K562 (cell line): Measurements from ENCODE around the gene SH3BGRL3. TPM values are rescaled to one million over a fixed set of nuclear protein-coding genes. Genes with fewer than 3 reads are reported as not detected.

Experiments used
- AFF4 ChIP-seq: sonication (generic); formaldehyde crosslinking; IDR thresholded peaks from 2 replicates; pipeline ENCODE4 v1.8.0; 2023; ENCODE audit warnings: mild to moderate bottlenecking, missing genetic modification reagents
- BRD4 ChIP-seq: fragments of 200-600 bp; sonication (generic); IDR thresholded peaks from 2 replicates; pipeline ENCODE4 v1.6.1; 2017; ENCODE audit warnings: inconsistent platforms
- C11orf30 ChIP-seq: fragments of 450-650 bp; IDR thresholded peaks from 2 replicates; pipeline ENCODE4 v1.6.1; 2016; ENCODE audit warnings: low read depth, mild to moderate bottlenecking
- E2F1 ChIP-seq: sonication (generic); formaldehyde crosslinking; IDR thresholded peaks from 2 replicates; pipeline ENCODE4 v1.8.1; 2023; ENCODE audit warnings: mild to moderate bottlenecking, missing genetic modification reagents, moderate library complexity
- MYNN ChIP-seq, 2 experiments: sonication (generic); formaldehyde crosslinking in 1 of 2; IDR thresholded peaks; 2 replicates each; pipeline versions ENCODE4 v1.5.0 to v1.6.1; 2016 to 2020; ENCODE audit warnings: antibody characterized with exemption in 1 of 2, missing genetic modification reagents in 1 of 2
- NCOA2 ChIP-seq, 2 experiments: fragments of 450-650 bp; IDR thresholded peaks; 2 replicates each; pipeline ENCODE4 v1.6.1; 2018; ENCODE audit warnings: mild to moderate bottlenecking in 2 of 2, moderate library complexity in 1 of 2; ENCODE audit not compliant: partially characterized antibody in 2 of 2
- RFX1 ChIP-seq: fragments of 450-650 bp; IDR thresholded peaks from 2 replicates; pipeline ENCODE4 v1.6.1; 2016; ENCODE audit warnings: mild to moderate bottlenecking, moderate library complexity
- RHOXF2B ChIP-seq: fragments of 250-450 bp; sonication (Bioruptor Pico); conservative IDR thresholded peaks from 2 replicates; pipeline ENCODE4 v1.5.1; 2021
- SFPQ ChIP-seq: fragments of 200-400 bp; formaldehyde crosslinking; IDR thresholded peaks from 2 replicates; pipeline ENCODE4 v1.6.1; 2017; ENCODE audit warnings: mild to moderate bottlenecking, low read depth, low read length, moderate library complexity
- STAG1 ChIP-seq: sonication (generic); formaldehyde crosslinking; IDR thresholded peaks from 2 replicates; pipeline ENCODE4 v1.5.0; 2020; ENCODE audit warnings: missing genetic modification reagents, borderline replicate concordance
- TSHZ1 ChIP-seq: fragments of 250-450 bp; sonication (Bioruptor Pico); IDR thresholded peaks from 2 replicates; pipeline ENCODE4 v1.4.0; 2020; ENCODE audit warnings: mild to moderate bottlenecking, moderate library complexity
- ZNF140 ChIP-seq: fragments of 250-450 bp; sonication (Bioruptor Pico); IDR thresholded peaks from 2 replicates; pipeline ENCODE4 v1.8.0; 2021; ENCODE audit warnings: moderate library complexity, mild to moderate bottlenecking, inconsistent platforms
- ZNF347 ChIP-seq: fragments of 450-650 bp; formaldehyde crosslinking; IDR thresholded peaks from 2 replicates; pipeline ENCODE4 v1.4.0; 2020; ENCODE audit warnings: low read depth, mild to moderate bottlenecking, moderate library complexity
- ZNF512 ChIP-seq: IDR thresholded peaks from 2 replicates; pipeline ENCODE4 v1.6.1; 2016; ENCODE audit warnings: missing genetic modification characterization, missing compliant biosample characterization
- polyA plus RNA-seq, 8 experiments: library from polyadenylated mRNA; depleted of rRNA in 4 of 8; stranded (reverse) in 5 of 8; unstranded in 3 of 8; fragments of >200 nt; fragmentation: Nextera tagmentation in 2 of 8; fragmentation: Illumina TruSeq in 1 of 8; extraction: Ambion mirVana in 2 of 8; extraction: Trizol in 1 of 8; gene quantifications; 2 replicates each; pipeline versions ENCODE4 v1.2.1 to v1.2.3, GENCODE V29; 2011 to 2014; ENCODE audit warnings: inconsistent platforms in 1 of 8, missing spikeins in 1 of 8
- total RNA-seq, 7 experiments: library from RNA; depleted of rRNA in 6 of 7; stranded (reverse); fragments of >200 nt in 6 of 7; fragmentation: Illumina TruSeq in 2 of 7; extraction: Trizol in 2 of 7; gene quantifications; 2 replicates each; pipeline versions ENCODE4 v1.2.1 to v1.2.3, GENCODE V29; 2011 to 2021; ENCODE audit warnings: low replicate concordance in 1 of 7

SH3BGRL3 gene
- total and polyA plus RNA-seq, 9 of the 15 experiments (the other 6 are each of a cell fraction or from before 2014, with no cell fraction given), result 30.3 to 140 (median 54.2) TPM

GRCh38 chr1:26306290-26307229, 26.7 kb downstream of the SH3BGRL3 start, which contains the start of gene UBXN11 (continued):
- no peak for TF ChIP-seq SFPQ
- no peak for TF ChIP-seq AFF4 (CRISPR knock-in tag)
- TF ChIP-seq BRD4, result no peak
- no peak for TF ChIP-seq ZNF512 (tag)
- TF ChIP-seq TSHZ1 (CRISPR knock-in tag), result no peak
- peak; percentile 83 for TF ChIP-seq C11orf30
- peak; percentile 98 for TF ChIP-seq RFX1
- TF ChIP-seq STAG1 (CRISPR knock-in tag), result no peak
- no peak for TF ChIP-seq ZNF347 (CRISPR knock-in tag)
- no peak for TF ChIP-seq MYNN (IDR thresholded peaks at IDR 0.05)
- no peak for TF ChIP-seq MYNN (CRISPR knock-in tag; IDR thresholded peaks at IDR 0.05)
- no peak for TF ChIP-seq RHOXF2B
- no peak for TF ChIP-seq NCOA2 (IDR thresholded peaks at IDR 0.05; ENCODE audit: partially characterized antibody in 2 of 2)
- TF ChIP-seq ZNF140 (CRISPR knock-in tag), result no peak
- no peak for TF ChIP-seq E2F1 (CRISPR knock-in tag)
